Activated CD4-positive, alpha-beta T cell treated with anti-CD3 and anti-CD28 coated beads, Interleukin-2, amount 10 ng/mL, durations not matched to agents 24 days and 14 days (primary cell): Measurements from ENCODE around the gene SMARCA4. TPM values are rescaled to one million over a fixed set of nuclear protein-coding genes. Genes with fewer than 3 reads are reported as not detected.
"Not testable (repeated sequence)": the region's sequence is repeated elsewhere in the genome, so short reads cannot be mapped to it uniquely, and the experiment has no call there.

Experiments
- DNase-seq: peaks from one replicate; pipeline ENCODE4 v3.0.0; 2022
- H3K27ac Mint-ChIP-seq: one replicate; pipeline ENCODE4 v1.8.0; 2022; ENCODE audit warnings: mild to moderate bottlenecking, mixed read lengths
- H3K27me3 Mint-ChIP-seq: one replicate; pipeline ENCODE4 v1.8.0; 2022; ENCODE audit warnings: mixed read lengths
- H3K36me3 Mint-ChIP-seq: one replicate; pipeline ENCODE4 v1.8.0; 2022; ENCODE audit warnings: low read depth, mild to moderate bottlenecking, mixed read lengths
- H3K4me1 Mint-ChIP-seq: one replicate; pipeline ENCODE4 v1.8.0; 2021; ENCODE audit warnings: mixed read lengths
- H3K4me3 Mint-ChIP-seq: one replicate; pipeline ENCODE4 v1.8.0; 2022; ENCODE audit warnings: mild to moderate bottlenecking, moderate library complexity, mixed read lengths
- H3K9me3 Mint-ChIP-seq: one replicate; pipeline ENCODE4 v1.8.0; 2021; ENCODE audit warnings: mixed read lengths
- intact Hi-C: fragments of 100-400 bp; cut with micrococcal nuclease; formaldehyde crosslinking; loops from one replicate; pipeline ENCODE4 v1.15.1; 2023
- total RNA-seq: library from RNA; stranded (reverse); gene quantifications from 2 replicates; pipeline ENCODE4 v1.2.3, GENCODE V29; 2022

Gene SMARCA4
- total RNA-seq, 1 donor from 2014 or later = 165 TPM

DNA sequence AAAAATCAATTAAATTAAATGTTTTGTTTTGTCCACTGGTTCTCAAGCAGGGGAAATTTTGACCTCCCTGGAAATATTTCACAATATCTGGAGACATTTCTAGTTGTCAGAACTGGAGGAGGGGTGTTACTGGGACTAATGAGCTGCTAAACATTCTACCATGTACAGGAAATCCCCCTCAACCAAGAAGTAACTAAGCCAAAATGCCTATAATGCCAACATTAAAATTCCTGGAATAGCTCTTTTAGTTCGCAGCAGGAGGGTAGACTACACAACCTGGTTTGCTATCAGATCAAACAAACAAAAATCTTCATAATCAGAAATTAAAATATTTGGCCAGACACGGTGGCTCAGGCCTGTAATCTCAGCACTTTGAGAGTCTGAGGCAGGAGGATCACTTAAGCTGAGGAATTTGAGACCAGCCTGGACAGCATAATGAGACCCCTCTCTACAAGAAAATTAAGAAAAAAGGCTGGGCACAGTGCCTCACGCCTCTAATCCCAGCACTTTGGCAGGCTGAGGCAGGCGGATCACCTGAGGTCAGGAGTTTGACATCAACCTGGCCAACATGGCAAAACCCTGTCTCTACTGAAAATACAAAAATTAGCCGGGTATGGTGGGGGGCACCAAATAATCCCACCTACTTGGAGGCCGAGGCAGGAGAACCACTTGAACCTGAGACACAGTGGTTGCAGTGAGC is 13.7 kb upstream of the SMARCA4 start:
- intact Hi-C loops = no loop called here
- H3K36me3 Mint-ChIP-seq = no peaks in the 10 kb centered on the region
- H3K4me1 Mint-ChIP-seq = no peaks in the 10 kb centered on the region

DNA sequence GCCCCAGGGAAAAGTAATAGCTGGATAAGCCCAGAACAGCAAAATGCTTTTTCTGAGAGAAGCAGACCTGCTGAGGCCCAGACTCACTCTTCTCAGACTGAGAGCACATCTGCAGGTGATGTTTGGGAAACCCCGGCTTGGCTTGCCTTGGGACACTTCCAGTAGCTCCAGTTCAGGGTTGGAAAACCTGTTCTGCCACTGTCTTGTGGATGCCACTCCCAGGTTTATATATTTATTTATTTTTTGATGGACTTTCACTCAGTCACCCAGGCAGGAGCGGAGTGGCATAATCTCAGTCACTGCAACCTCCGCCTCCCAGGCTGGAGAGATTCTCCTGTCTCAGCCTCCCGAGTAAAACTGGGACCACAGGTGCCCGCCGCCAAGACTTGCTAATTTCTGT is 8.0 kb upstream of the SMARCA4 start:
- DNase-seq = no peak
- intact Hi-C loops = no loop called here
- Mint-ChIP-seq H3K4me1 (peaks cover 5% of the 10 kb centered on the region), H3K27ac (no peak overlapping the region), H3K36me3 (no peaks in the 10 kb centered on the region), H3K4me3 (no peak overlapping the region), H3K9me3 (no peaks in the 10 kb centered on the region), H3K27me3 (no peaks in the 10 kb centered on the region)

More for the DNA sequence above, 13.7 kb upstream of the SMARCA4 start:
- H3K4me3 Mint-ChIP-seq = no peak overlapping the region
- H3K9me3 Mint-ChIP-seq = no peaks in the 10 kb centered on the region
- no peak overlapping the region for H3K27ac Mint-ChIP-seq
- H3K27me3 Mint-ChIP-seq = no peaks in the 10 kb centered on the region
- no peak for DNase-seq

DNA sequence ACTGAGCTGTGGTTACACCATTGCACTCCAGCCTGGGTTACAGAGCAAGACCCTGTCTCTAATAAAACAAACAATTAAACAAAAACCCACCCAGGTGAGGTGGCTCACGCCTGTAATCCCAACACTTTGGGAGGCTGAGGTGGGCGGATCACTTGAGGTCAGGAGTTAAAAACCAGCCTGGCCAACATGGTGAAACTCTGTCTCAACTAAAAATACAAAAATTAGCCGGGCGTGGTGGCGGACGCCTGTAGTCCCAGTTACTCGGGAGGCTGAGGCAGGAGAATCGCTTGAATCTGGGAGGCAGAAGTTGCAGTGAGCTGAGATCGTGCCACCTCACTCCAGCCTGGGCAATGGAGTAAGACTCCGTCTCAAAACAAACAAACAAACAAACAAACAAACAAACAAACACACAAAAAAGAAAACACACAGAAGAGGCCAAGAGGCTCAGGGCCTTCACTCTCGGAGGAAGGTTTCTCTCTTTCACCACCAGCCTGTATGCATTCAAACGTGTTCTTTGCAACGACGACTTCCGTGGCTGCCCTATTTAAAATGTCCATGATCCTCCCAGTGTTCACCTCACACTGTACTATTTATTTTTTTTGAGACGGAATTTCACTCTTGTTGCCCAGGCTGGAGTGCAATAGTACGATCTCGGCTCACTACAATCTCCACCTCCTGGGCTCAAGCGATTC is 1.4 kb upstream of the SMARCA4 start:
- H3K9me3 Mint-ChIP-seq, intact Hi-C loops, H3K27me3 Mint-ChIP-seq: not testable (repeated sequence)
- DNase-seq = peak; percentile 58
- H3K36me3 Mint-ChIP-seq = peaks cover 13% of the 10 kb centered on the region
- H3K4me3 Mint-ChIP-seq = peak overlapping the region; percentile 90
- peak overlapping the region; percentile 93 for H3K27ac Mint-ChIP-seq
- peaks cover 36% of the 10 kb centered on the region for H3K4me1 Mint-ChIP-seq

DNA sequence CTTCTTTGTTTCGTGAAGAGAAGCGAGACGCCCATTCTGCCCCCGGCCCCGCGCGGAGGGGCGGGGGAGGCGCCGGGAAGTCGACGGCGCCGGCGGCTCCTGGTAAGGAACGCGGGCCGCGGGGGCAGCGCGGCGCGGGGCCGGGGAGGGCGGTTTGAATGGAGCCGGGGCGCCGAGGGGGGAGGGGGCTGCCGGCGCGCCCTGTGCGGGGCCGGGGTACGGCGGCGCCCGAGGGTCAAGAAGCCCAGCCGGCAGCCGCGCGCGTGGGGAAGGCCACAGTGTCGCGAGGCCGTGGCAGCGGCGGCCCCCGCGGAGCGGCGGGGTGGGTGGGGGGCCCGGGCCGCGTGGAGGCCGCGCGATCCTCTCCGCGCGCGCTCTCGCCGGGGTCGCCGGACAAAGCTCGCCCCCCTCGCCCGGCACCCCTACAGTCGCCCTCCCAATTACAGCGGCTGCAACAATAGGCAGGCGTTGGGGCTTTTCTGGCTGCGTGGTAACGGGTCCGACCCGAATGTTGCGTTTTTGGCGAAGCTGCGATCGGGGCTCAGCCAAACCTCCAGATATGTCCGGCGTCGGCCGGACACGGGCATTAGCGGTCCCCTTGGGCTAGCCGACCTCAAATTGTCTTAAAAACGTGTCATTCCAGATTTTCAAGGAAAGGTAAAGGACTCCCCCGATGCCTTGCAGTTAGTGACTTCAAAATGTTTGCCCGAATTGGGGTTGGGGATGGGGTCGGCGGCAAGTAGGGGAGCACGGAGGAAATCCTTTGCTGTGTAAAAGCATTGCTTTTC is 437 bp downstream of the SMARCA4 start:
- Mint-ChIP-seq H3K36me3 (peaks cover 17% of the 10 kb centered on the region), H3K27me3 (no peaks in the 10 kb centered on the region), H3K4me1 (peaks cover 36% of the 10 kb centered on the region), H3K4me3 (peak overlapping the region; percentile 92), H3K27ac (peak overlapping the region; percentile 90), H3K9me3 (no peaks in the 10 kb centered on the region)
- no peak for DNase-seq
- intact Hi-C loops = loop anchor here (2.0 to 5.0 kb wide), 4 partner anchors 32 to 546 kb away; partner anchors contain the start of genes CARM1, TIMM29, YIPF2 and ZNF653

GRCh38 chr19:10962863-10963262 is 2.0 kb downstream of the SMARCA4 start:
- H3K4me1 Mint-ChIP-seq = peaks cover 39% of the 10 kb centered on the region
- peak overlapping the region; percentile 92 for H3K4me3 Mint-ChIP-seq
- no peaks in the 10 kb centered on the region for H3K9me3 Mint-ChIP-seq
- peak; percentile 61 for DNase-seq
- no peaks in the 10 kb centered on the region for H3K27me3 Mint-ChIP-seq
- intact Hi-C loops = loop anchor here (2.0 to 5.0 kb wide), 3 partner anchors 20 to 544 kb away; partner anchors contain the start of genes CARM1 and ZNF653
- H3K27ac Mint-ChIP-seq = peak overlapping the region; percentile 39
- peaks cover 20% of the 10 kb centered on the region for H3K36me3 Mint-ChIP-seq

DNA sequence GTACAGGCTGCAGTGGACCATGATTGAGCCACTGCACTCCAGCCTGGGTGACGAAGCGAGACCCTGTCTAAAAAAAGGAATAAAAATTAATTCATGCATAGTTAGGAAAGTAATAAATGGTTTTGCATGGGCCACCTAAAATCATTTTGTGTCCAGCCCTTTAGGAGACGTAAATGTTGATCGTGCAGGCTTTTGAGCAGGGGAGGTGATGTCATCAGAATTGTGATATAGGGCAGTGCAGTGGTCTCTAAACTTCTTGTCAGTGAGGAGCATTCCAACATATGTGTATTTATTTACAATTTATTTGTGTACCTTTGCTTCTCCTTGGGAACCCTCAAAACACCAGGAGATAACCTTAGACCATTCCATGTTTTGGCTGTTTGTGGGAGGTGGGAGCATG is 3.0 kb downstream of the SMARCA4 start:
- no peaks in the 10 kb centered on the region for H3K27me3 Mint-ChIP-seq
- peak overlapping the region; percentile 92 for H3K4me3 Mint-ChIP-seq
- intact Hi-C loops = loop anchor here (2.0 to 5.0 kb wide), 3 partner anchors 21 to 543 kb away; partner anchors contain the start of genes CARM1 and ZNF653
- peaks cover 45% of the 10 kb centered on the region for H3K4me1 Mint-ChIP-seq
- H3K27ac Mint-ChIP-seq = peak overlapping the region; percentile 74
- no peak for DNase-seq
- no peaks in the 10 kb centered on the region for H3K9me3 Mint-ChIP-seq
- H3K36me3 Mint-ChIP-seq = peaks cover 20% of the 10 kb centered on the region

- Mint-ChIP-seq H3K4me3 (no peak overlapping the region), H3K27me3 (no peaks in the 10 kb centered on the region), H3K36me3 (peaks cover 23% of the 10 kb centered on the region), H3K9me3 (no peaks in the 10 kb centered on the region), H3K4me1 (peaks cover 46% of the 10 kb centered on the region), H3K27ac (no peak overlapping the region)
- no peak for DNase-seq
- intact Hi-C loops = loop anchor here (5.0 kb wide), 2 partner anchors 93 to 542 kb away; partner anchors contain the start of genes CARM1 and ZNF653
These were observed 4.1 kb downstream of the SMARCA4 start for GRCh38 chr19:10964903-10965302.

GRCh38 chr19:10965398-10965797 is 4.6 kb downstream of the SMARCA4 start:
- H3K4me1 Mint-ChIP-seq = peaks cover 46% of the 10 kb centered on the region
- H3K27me3 Mint-ChIP-seq = no peaks in the 10 kb centered on the region

DNA sequence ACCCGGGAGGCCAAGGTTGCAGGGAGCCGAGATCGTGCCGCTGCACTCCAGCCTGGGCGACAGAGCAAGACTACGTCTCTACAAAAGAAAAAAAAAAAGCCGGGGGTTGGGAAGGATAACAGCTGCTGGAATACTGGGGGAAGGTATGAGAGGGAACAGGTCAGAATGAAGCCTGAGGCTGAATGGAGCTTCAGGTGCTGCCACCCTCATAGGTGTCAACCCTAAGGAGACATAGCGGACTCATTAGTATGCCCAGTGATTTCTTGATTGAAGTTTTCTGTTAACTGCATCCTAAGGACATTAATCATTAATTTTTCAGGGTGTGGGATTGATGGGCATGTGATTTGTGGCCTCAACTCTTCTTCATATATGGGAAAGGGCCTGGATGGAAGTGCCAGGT is 6.0 kb downstream of the SMARCA4 start:
- H3K4me1 Mint-ChIP-seq = peaks cover 40% of the 10 kb centered on the region
- no peaks in the 10 kb centered on the region for H3K9me3 Mint-ChIP-seq
- no peak for DNase-seq
- H3K36me3 Mint-ChIP-seq = peaks cover 16% of the 10 kb centered on the region
- H3K27me3 Mint-ChIP-seq = no peaks in the 10 kb centered on the region
- no peak overlapping the region for H3K4me3 Mint-ChIP-seq
- H3K27ac Mint-ChIP-seq = no peak overlapping the region
- intact Hi-C loops = no loop called here

More at GRCh38 chr19:10965398-10965797, 4.6 kb downstream of the SMARCA4 start:
- Mint-ChIP-seq H3K4me3 (no peak overlapping the region), H3K36me3 (peaks cover 23% of the 10 kb centered on the region), H3K9me3 (no peaks in the 10 kb centered on the region), H3K27ac (no peak overlapping the region)
- intact Hi-C loops = no loop called here
- DNase-seq = no peak

GRCh38 chr19:10968527-10969135 is 7.8 kb downstream of the SMARCA4 start:
- DNase-seq = no peak
- Mint-ChIP-seq H3K27me3 (no peaks in the 10 kb centered on the region), H3K4me1 (peaks cover 25% of the 10 kb centered on the region), H3K36me3 (peaks cover 12% of the 10 kb centered on the region), H3K9me3 (no peaks in the 10 kb centered on the region), H3K4me3 (no peak overlapping the region), H3K27ac (no peak overlapping the region)
- intact Hi-C loops = no loop called here

GRCh38 chr19:10971107-10971726 is 10.4 kb downstream of the SMARCA4 start:
- Mint-ChIP-seq H3K9me3 (no peaks in the 10 kb centered on the region), H3K4me3 (no peak overlapping the region), H3K36me3 (peaks cover 8% of the 10 kb centered on the region), H3K27me3 (no peaks in the 10 kb centered on the region), H3K27ac (peak overlapping the region; percentile 5), H3K4me1 (peaks cover 25% of the 10 kb centered on the region)
- intact Hi-C loops = no loop called here
- DNase-seq = no peak

GRCh38 chr19:10975374-10976130 is 14.7 kb downstream of the SMARCA4 start:
- Mint-ChIP-seq H3K27ac (no peak overlapping the region), H3K4me3 (no peak overlapping the region), H3K27me3 (no peaks in the 10 kb centered on the region), H3K9me3 (no peaks in the 10 kb centered on the region), H3K36me3 (peaks cover 3% of the 10 kb centered on the region), H3K4me1 (peaks cover 19% of the 10 kb centered on the region)
- no peak for DNase-seq
- intact Hi-C loops = no loop called here
